Stimulated activated CD4-positive, alpha-beta T cell treated with anti-CD3 and anti-CD28 coated beads, Interleukin-12 subunit alpha, Interleukin-12 subunit beta, amount 100 ng/mL, for 48 hours (primary cell): Measurements from ENCODE around the gene ZBTB2.

ENCODE experiments used
- DNase-seq, 3 donors: peaks; one replicate each; pipeline ENCODE4 v3.0.0-alpha.2; 2020; ENCODE audit warnings: low read depth in 2 of 3, low spot score in 1 of 3

Gene ZBTB2

GRCh38 chr6:151391471-151392413 lies at the start of gene ZBTB2:
ZBTB2 (minus strand) TSS chr6:151391559; CDS start chr6:151373637, 17,922 bp downstream.
- DNase-seq, result peak in 2 of 3 donors; percentile 50 to 56

- no peak for DNase-seq
These were observed 49.6 kb upstream of the ZBTB2 start for GRCh38 chr6:151440930-151441329.

- DNase-seq, result no peak
These were observed 49.1 kb upstream of the ZBTB2 start for GRCh38 chr6:151440498-151440897.

- no peak for DNase-seq
These were observed 46.0 kb upstream of the ZBTB2 start for GRCh38 chr6:151437401-151437800.

- no peak for DNase-seq
These were observed 45.4 kb upstream of the ZBTB2 start for GRCh38 chr6:151436802-151437201.

- DNase-seq, result no peak
These were observed 44.9 kb upstream of the ZBTB2 start for GRCh38 chr6:151436300-151436699.

- DNase-seq, result no peak
These were observed 43.0 kb upstream of the ZBTB2 start for GRCh38 chr6:151434369-151434768.

- no peak for DNase-seq
These were observed 41.3 kb upstream of the ZBTB2 start for GRCh38 chr6:151432651-151433050.

- no peak for DNase-seq
These were observed 40.0 kb upstream of the ZBTB2 start for GRCh38 chr6:151431337-151431736.

GRCh38 chr6:151430886-151431285 lies 39.5 kb upstream of the ZBTB2 start:
- no peak for DNase-seq

- no peak for DNase-seq
These were observed 36.9 kb upstream of the ZBTB2 start for GRCh38 chr6:151428093-151428735.

GRCh38 chr6:151425561-151425960 lies 34.2 kb upstream of the ZBTB2 start:
- DNase-seq, result no peak

- no peak for DNase-seq
These were observed 31.6 kb upstream of the ZBTB2 start for GRCh38 chr6:151422981-151423380.

- DNase-seq, result no peak
These were observed 26.1 kb upstream of the ZBTB2 start for GRCh38 chr6:151417477-151417876.

GRCh38 chr6:151414641-151415260 lies 23.4 kb upstream of the ZBTB2 start:
- no peak for DNase-seq

GRCh38 chr6:151413372-151414145 lies 22.2 kb upstream of the ZBTB2 start:
- peak in 2 of 3 donors; percentile 7 to 14 for DNase-seq

- DNase-seq, result no peak
These were observed 21.6 kb upstream of the ZBTB2 start for GRCh38 chr6:151412909-151413308.

- DNase-seq, result no peak
These were observed 18.3 kb upstream of the ZBTB2 start for GRCh38 chr6:151409679-151410078.

GRCh38 chr6:151409260-151409659 lies 17.9 kb upstream of the ZBTB2 start:
- no peak for DNase-seq

GRCh38 chr6:151408858-151409257 lies 17.5 kb upstream of the ZBTB2 start:
- no peak for DNase-seq

- no peak for DNase-seq
These were observed 12.6 kb upstream of the ZBTB2 start for GRCh38 chr6:151403919-151404308.
